ENCODE results near the gene PPP2R2C. TPM values are rescaled to one million over a fixed set of nuclear protein-coding genes. Genes with fewer than 3 reads are reported as not detected.

PPP2R2C gene
- total and polyA plus RNA-seq, 2 experiments from 2014 or later, result 1.3 to 9.2 TPM

DNA sequence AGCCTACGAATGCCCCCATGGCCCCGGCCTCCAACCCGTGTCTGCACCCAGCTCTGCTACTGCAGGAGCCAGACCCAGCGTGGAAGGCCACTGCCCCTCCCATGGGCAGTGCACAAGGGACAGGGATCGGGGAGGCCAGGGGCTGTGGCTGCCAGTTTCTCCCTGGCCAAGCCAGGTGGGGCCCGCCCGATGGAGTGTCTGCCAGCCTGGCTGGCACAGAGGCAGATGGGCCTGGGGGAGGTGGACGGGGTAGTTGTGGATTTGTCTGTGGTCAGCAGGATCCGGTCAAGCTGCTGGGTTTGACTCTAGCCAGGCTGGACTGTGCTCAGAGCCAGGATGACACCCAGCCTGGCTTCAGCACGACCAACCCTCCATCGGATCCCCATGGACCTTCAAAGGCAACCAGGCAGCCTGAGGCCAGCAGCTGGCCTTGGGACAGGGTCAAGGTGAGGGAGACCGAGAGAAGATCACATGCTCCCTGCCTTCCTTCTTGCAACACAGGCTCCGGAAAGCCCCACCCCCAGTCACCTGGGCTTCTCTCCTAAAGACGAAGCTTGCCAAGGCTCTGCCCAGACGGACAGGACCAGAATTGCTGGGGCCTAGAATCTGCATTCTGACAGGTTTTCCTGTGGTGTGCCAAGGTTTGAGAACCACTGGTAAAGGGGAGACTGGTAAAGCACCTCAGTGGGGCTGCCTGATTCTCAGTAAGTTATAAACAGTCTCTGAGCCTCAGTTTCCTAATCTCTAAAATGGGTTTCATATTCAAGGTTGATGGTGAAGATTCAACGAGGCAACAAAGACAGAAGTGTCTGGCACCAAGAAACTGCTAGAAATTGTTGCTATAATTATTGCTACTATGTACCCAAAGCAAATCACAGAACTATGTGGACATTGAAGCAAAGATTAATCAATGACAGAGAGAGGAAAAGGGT is 78.6 kb downstream of the PPP2R2C start:
- no peak for DNase-seq (ENCODE audit: low spot score)
- no peak for TF ChIP-seq POLR2AphosphoS5 (IDR thresholded peaks at IDR 0.05; ENCODE audit: low read depth)
- Histone ChIP-seq H3K36me3 (ENCODE audit: insufficient read depth) (no peaks in the 10 kb centered on the region), H3K4me1 (ENCODE audit: insufficient read depth) (no peaks in the 10 kb centered on the region), H3K9me2 (ENCODE audit: insufficient read depth) (no peaks in the 10 kb centered on the region), H3K27ac (ENCODE audit: low read depth) (no peak overlapping the region), H3K4me3 (no peak overlapping the region), H3F3A (replicated peaks; ENCODE audit: low read depth) (no peaks in the 10 kb centered on the region), H4K20me1 (replicated peaks; ENCODE audit: insufficient read depth) (no peaks in the 10 kb centered on the region), H3K27me3 (ENCODE audit: insufficient read depth) (no peaks in the 10 kb centered on the region), H2AFZ (no peak overlapping the region), H3K79me2 (replicated peaks; ENCODE audit: insufficient read depth) (no peaks in the 10 kb centered on the region), H3K4me2 (no peak overlapping the region)
- H3K4me1 Mint-ChIP-seq, result peaks cover 15% of the 10 kb centered on the region
- no peaks in the 10 kb centered on the region; the same call in 2 of the 3 replicates for H3K9me3 Mint-ChIP-seq
- no peak for ATAC-seq
- H3K27me3 Mint-ChIP-seq (ENCODE audit: insufficient read depth, low read depth, poor library complexity), result peaks cover 4% of the 10 kb centered on the region
- no peaks in the 10 kb centered on the region for H3K36me3 Mint-ChIP-seq (ENCODE audit: low read depth)
- no peak overlapping the region for H3K27ac Mint-ChIP-seq
- H3K4me3 Mint-ChIP-seq, result no peak overlapping the region

DNA sequence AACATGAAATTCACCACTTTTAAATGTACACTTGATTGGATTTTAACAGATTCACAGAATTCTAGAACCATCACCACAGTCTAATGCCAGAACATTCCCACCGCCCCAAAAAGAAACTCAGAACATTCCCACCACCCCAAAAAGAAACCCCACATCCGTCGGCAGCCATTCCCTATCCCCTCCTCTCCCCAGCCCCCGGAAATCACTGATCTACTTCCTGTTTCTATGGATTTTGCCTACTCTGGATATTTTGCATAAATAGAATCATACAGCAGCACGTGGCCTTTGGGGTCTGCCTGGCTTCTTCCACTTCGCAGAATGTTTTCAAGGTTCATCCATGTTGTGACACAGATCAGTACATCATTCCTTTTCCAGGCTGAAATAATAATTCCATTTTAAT is 79.3 kb downstream of the PPP2R2C start:
- H3K36me3 Mint-ChIP-seq (ENCODE audit: low read depth), result no peaks in the 10 kb centered on the region
- ATAC-seq, result no peak
- Histone ChIP-seq H3K4me1 (ENCODE audit: insufficient read depth) (no peaks in the 10 kb centered on the region), H3K4me2 (no peak overlapping the region), H3K27ac (ENCODE audit: low read depth) (no peak overlapping the region), H4K20me1 (replicated peaks; ENCODE audit: insufficient read depth) (no peaks in the 10 kb centered on the region), H3F3A (replicated peaks; ENCODE audit: low read depth) (no peaks in the 10 kb centered on the region), H3K36me3 (ENCODE audit: insufficient read depth) (no peaks in the 10 kb centered on the region), H3K27me3 (ENCODE audit: insufficient read depth) (no peaks in the 10 kb centered on the region), H3K9me2 (ENCODE audit: insufficient read depth) (no peaks in the 10 kb centered on the region), H3K4me3 (no peak overlapping the region), H3K79me2 (replicated peaks; ENCODE audit: insufficient read depth) (no peaks in the 10 kb centered on the region), H2AFZ (no peak overlapping the region)
- no peak for DNase-seq (ENCODE audit: low spot score)
- no peaks in the 10 kb centered on the region; the same call in 2 of the 3 replicates for H3K9me3 Mint-ChIP-seq
- H3K4me1 Mint-ChIP-seq, result peaks cover 7% of the 10 kb centered on the region
- H3K27me3 Mint-ChIP-seq (ENCODE audit: insufficient read depth, low read depth, poor library complexity), result peaks cover 4% of the 10 kb centered on the region
- no peak overlapping the region; the same call in 1 of the 2 replicates for H3K27ac Mint-ChIP-seq
- H3K4me3 Mint-ChIP-seq, result no peak overlapping the region
- no peak for TF ChIP-seq NANOG (IDR thresholded peaks at IDR 0.05; ENCODE audit: borderline replicate concordance)
- TF ChIP-seq, protein P1, sequence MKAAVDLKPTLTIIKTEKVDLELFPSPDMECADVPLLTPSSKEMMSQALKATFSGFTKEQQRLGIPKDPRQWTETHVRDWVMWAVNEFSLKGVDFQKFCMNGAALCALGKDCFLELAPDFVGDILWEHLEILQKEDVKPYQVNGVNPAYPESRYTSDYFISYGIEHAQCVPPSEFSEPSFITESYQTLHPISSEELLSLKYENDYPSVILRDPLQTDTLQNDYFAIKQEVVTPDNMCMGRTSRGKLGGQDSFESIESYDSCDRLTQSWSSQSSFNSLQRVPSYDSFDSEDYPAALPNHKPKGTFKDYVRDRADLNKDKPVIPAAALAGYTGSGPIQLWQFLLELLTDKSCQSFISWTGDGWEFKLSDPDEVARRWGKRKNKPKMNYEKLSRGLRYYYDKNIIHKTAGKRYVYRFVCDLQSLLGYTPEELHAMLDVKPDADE (IDR thresholded peaks at IDR 0.05), result no peak
- no peak for TF ChIP-seq STAT1 (IDR thresholded peaks at IDR 0.05; ENCODE audit: unreplicated experiment)
- TF ChIP-seq, protein P2, sequence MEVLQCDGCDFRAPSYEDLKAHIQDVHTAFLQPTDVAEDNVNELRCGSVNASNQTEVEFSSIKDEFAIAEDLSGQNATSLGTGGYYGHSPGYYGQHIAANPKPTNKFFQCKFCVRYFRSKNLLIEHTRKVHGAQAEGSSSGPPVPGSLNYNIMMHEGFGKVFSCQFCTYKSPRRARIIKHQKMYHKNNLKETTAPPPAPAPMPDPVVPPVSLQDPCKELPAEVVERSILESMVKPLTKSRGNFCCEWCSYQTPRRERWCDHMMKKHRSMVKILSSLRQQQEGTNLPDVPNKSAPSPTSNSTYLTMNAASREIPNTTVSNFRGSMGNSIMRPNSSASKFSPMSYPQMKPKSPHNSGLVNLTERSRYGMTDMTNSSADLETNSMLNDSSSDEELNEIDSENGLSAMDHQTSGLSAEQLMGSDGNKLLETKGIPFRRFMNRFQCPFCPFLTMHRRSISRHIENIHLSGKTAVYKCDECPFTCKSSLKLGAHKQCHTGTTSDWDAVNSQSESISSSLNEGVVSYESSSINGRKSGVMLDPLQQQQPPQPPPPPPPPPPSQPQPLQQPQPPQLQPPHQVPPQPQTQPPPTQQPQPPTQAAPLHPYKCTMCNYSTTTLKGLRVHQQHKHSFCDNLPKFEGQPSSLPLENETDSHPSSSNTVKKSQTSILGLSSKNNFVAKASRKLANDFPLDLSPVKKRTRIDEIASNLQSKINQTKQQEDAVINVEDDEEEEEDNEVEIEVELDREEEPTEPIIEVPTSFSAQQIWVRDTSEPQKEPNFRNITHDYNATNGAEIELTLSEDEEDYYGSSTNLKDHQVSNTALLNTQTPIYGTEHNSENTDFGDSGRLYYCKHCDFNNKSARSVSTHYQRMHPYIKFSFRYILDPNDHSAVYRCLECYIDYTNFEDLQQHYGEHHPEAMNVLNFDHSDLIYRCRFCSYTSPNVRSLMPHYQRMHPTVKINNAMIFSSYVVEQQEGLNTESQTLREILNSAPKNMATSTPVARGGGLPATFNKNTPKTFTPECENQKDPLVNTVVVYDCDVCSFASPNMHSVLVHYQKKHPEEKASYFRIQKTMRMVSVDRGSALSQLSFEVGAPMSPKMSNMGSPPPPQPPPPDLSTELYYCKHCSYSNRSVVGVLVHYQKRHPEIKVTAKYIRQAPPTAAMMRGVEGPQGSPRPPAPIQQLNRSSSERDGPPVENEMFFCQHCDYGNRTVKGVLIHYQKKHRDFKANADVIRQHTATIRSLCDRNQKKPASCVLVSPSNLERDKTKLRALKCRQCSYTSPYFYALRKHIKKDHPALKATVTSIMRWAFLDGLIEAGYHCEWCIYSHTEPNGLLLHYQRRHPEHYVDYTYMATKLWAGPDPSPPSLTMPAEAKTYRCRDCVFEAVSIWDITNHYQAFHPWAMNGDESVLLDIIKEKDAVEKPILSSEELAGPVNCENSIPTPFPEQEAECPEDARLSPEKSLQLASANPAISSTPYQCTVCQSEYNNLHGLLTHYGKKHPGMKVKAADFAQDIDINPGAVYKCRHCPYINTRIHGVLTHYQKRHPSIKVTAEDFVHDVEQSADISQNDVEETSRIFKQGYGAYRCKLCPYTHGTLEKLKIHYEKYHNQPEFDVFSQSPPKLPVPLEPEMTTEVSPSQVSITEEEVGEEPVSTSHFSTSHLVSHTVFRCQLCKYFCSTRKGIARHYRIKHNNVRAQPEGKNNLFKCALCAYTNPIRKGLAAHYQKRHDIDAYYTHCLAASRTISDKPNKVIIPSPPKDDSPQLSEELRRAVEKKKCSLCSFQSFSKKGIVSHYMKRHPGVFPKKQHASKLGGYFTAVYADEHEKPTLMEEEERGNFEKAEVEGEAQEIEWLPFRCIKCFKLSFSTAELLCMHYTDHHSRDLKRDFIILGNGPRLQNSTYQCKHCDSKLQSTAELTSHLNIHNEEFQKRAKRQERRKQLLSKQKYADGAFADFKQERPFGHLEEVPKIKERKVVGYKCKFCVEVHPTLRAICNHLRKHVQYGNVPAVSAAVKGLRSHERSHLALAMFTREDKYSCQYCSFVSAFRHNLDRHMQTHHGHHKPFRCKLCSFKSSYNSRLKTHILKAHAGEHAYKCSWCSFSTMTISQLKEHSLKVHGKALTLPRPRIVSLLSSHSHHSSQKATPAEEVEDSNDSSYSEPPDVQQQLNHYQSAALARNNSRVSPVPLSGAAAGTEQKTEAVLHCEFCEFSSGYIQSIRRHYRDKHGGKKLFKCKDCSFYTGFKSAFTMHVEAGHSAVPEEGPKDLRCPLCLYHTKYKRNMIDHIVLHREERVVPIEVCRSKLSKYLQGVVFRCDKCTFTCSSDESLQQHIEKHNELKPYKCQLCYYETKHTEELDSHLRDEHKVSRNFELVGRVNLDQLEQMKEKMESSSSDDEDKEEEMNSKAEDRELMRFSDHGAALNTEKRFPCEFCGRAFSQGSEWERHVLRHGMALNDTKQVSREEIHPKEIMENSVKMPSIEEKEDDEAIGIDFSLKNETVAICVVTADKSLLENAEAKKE (CRISPR knock-in tag; IDR thresholded peaks at IDR 0.05), result no peak
- no peak for TF ChIP-seq JUNB (IDR thresholded peaks at IDR 0.05; ENCODE audit: unreplicated experiment)
- TF ChIP-seq, protein P3, sequence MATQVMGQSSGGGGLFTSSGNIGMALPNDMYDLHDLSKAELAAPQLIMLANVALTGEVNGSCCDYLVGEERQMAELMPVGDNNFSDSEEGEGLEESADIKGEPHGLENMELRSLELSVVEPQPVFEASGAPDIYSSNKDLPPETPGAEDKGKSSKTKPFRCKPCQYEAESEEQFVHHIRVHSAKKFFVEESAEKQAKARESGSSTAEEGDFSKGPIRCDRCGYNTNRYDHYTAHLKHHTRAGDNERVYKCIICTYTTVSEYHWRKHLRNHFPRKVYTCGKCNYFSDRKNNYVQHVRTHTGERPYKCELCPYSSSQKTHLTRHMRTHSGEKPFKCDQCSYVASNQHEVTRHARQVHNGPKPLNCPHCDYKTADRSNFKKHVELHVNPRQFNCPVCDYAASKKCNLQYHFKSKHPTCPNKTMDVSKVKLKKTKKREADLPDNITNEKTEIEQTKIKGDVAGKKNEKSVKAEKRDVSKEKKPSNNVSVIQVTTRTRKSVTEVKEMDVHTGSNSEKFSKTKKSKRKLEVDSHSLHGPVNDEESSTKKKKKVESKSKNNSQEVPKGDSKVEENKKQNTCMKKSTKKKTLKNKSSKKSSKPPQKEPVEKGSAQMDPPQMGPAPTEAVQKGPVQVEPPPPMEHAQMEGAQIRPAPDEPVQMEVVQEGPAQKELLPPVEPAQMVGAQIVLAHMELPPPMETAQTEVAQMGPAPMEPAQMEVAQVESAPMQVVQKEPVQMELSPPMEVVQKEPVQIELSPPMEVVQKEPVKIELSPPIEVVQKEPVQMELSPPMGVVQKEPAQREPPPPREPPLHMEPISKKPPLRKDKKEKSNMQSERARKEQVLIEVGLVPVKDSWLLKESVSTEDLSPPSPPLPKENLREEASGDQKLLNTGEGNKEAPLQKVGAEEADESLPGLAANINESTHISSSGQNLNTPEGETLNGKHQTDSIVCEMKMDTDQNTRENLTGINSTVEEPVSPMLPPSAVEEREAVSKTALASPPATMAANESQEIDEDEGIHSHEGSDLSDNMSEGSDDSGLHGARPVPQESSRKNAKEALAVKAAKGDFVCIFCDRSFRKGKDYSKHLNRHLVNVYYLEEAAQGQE (IDR thresholded peaks at IDR 0.05; ENCODE audit: unreplicated experiment), result no peak
- no peak for TF ChIP-seq CREB1 (CRISPR knock-in tag; IDR thresholded peaks at IDR 0.05; ENCODE audit: low read depth)

All from GM23338 (cell line).